ENCODE results near the gene PRRT2. TPM values are rescaled to one million over a fixed set of nuclear protein-coding genes. Genes with fewer than 3 reads are reported as not detected.
A peak's percentile ranks its signal among the peaks of the same experiment; 100 is the strongest.

Gene PRRT2
- total RNA-seq, 1 experiment from 2014 or later: 20.5 TPM

DNA sequence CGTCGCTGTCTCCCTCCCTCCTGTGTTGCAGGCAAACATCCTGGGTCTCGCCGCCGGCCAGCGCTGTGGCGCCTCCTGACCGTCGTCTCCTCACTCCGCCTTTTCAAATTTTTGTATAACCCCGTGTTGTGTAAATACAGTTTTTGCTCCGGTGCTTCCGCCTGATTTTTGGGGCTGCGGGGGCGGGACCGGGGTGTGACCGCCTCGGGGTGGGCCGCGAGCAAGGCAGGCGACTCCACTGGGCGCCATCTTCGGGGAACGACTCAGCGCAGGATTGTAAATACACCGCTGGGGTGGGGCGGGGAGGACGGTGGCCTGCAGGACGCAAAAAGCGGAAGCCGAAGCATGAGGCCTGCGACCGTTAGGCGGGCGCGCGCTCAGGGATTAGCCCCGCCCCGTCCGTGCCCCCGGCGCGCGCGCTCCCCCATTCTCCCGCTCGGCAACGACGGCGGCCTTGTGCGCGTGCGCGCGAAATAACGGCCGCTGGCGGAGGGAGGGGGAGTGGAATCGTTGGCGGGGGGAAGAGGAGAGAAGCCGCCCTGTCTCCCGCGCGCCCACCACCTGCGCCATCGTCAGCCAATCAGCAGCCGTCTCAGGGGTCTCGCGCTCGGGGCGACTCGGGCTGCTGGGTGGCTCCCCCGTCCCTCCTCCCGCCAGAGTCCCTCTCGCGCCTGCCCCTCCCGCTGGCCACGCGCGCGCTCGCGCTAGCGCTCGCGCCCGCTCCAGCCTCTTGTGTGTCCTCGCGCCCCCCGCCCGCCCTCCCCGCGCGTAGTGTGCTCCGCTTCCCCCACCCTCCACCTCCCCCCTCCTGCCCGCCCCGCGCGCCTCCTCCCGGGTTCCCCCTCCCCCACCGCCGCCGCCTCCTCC, 6.5 kb upstream of the PRRT2 start (continued):
- TF ChIP-seq, protein P1, sequence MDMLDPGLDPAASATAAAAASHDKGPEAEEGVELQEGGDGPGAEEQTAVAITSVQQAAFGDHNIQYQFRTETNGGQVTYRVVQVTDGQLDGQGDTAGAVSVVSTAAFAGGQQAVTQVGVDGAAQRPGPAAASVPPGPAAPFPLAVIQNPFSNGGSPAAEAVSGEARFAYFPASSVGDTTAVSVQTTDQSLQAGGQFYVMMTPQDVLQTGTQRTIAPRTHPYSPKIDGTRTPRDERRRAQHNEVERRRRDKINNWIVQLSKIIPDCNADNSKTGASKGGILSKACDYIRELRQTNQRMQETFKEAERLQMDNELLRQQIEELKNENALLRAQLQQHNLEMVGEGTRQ (CRISPR knock-in tag; IDR thresholded peaks at IDR 0.05): peak; percentile 73
- TF ChIP-seq CREM (CRISPR knock-in tag; IDR thresholded peaks at IDR 0.05) (peak; percentile 81), IRF2 (CRISPR knock-in tag; IDR thresholded peaks at IDR 0.05; ENCODE audit: borderline replicate concordance, low read depth) (peak; percentile 44), JUN (CRISPR knock-in tag; IDR thresholded peaks at IDR 0.05) (0 out of 2 replicates have a peak, but pooled peaks have one; percentile 24), NR2C2 (CRISPR knock-in tag; IDR thresholded peaks at IDR 0.05) (no peak), ZBTB21 (CRISPR knock-in tag; IDR thresholded peaks at IDR 0.05; ENCODE audit: borderline replicate concordance) (peak; percentile 75; the same call in 1 of the 2 replicates), NR1H2 (CRISPR knock-in tag; IDR thresholded peaks at IDR 0.05) (no peak), ZNF396 (CRISPR knock-in tag; IDR thresholded peaks at IDR 0.05; ENCODE audit: borderline replicate concordance) (no peak), NR3C1 (CRISPR knock-in tag; conservative IDR thresholded peaks at IDR 0.05; ENCODE audit: low read depth) (no peak)
- TF ChIP-seq, protein P2, sequence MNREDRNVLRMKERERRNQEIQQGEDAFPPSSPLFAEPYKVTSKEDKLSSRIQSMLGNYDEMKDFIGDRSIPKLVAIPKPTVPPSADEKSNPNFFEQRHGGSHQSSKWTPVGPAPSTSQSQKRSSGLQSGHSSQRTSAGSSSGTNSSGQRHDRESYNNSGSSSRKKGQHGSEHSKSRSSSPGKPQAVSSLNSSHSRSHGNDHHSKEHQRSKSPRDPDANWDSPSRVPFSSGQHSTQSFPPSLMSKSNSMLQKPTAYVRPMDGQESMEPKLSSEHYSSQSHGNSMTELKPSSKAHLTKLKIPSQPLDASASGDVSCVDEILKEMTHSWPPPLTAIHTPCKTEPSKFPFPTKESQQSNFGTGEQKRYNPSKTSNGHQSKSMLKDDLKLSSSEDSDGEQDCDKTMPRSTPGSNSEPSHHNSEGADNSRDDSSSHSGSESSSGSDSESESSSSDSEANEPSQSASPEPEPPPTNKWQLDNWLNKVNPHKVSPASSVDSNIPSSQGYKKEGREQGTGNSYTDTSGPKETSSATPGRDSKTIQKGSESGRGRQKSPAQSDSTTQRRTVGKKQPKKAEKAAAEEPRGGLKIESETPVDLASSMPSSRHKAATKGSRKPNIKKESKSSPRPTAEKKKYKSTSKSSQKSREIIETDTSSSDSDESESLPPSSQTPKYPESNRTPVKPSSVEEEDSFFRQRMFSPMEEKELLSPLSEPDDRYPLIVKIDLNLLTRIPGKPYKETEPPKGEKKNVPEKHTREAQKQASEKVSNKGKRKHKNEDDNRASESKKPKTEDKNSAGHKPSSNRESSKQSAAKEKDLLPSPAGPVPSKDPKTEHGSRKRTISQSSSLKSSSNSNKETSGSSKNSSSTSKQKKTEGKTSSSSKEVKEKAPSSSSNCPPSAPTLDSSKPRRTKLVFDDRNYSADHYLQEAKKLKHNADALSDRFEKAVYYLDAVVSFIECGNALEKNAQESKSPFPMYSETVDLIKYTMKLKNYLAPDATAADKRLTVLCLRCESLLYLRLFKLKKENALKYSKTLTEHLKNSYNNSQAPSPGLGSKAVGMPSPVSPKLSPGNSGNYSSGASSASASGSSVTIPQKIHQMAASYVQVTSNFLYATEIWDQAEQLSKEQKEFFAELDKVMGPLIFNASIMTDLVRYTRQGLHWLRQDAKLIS (CRISPR knock-in tag; IDR thresholded peaks at IDR 0.05; ENCODE audit: borderline replicate concordance): peak; percentile 95
- TF ChIP-seq, protein P3, sequence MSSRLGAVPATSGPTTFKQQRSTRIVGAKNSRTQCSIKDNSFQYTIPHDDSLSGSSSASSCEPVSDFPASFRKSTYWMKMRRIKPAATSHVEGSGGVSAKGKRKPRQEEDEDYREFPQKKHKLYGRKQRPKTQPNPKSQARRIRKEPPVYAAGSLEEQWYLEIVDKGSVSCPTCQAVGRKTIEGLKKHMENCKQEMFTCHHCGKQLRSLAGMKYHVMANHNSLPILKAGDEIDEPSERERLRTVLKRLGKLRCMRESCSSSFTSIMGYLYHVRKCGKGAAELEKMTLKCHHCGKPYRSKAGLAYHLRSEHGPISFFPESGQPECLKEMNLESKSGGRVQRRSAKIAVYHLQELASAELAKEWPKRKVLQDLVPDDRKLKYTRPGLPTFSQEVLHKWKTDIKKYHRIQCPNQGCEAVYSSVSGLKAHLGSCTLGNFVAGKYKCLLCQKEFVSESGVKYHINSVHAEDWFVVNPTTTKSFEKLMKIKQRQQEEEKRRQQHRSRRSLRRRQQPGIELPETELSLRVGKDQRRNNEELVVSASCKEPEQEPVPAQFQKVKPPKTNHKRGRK (CRISPR knock-in tag; IDR thresholded peaks at IDR 0.05; ENCODE audit: borderline replicate concordance): no peak
- TF ChIP-seq, protein P4, sequence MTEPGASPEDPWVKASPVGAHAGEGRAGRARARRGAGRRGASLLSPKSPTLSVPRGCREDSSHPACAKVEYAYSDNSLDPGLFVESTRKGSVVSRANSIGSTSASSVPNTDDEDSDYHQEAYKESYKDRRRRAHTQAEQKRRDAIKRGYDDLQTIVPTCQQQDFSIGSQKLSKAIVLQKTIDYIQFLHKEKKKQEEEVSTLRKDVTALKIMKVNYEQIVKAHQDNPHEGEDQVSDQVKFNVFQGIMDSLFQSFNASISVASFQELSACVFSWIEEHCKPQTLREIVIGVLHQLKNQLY (CRISPR knock-in tag; IDR thresholded peaks at IDR 0.05): no peak

DNA sequence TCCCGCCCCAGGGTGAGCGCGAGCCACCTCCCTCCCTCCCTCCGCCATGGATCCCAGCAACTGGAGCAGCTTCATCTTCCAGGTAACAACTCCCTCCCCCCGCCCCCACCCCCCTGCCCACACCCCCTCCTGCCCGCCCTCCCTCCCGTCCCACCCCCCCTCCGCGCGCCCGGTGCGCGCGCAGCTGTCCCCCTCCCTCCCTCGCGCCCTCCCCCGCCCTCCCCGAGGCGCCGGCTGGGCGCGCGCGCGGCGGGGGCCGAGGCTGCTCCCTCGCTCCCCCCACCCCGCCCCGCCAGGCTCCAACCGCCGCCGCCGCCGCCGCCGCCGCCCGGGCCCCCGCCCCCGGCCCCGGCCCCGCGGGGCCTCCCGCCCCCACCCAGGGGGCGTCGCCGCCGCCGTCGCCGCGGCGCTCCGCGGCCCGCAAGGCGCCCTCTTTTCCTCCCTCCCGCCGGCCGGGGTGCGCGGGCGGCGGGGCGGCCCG, 5.9 kb upstream of the PRRT2 start, which contains the start of gene MAZ:
Gene MAZ, plus strand, starts transcription at position 431 of the 481 bp plus-strand sequence. CDS start 173 bp downstream, outside the sequence.
- ATAC-seq (no peak), DNase-seq (ENCODE audit: low spot score) (no peak)
- Mint-ChIP-seq H3K27ac (peak within 1 kb of the TSS; percentile 100; the same call in 1 of the 2 replicates), H3K36me3 (peaks cover 26% of the 10 kb centered on the region), H3K27me3 (ENCODE audit: low read depth) (no peaks in the 10 kb centered on the region), H3K4me3 (peak within 1 kb of the TSS; percentile 99), H3K9me3 (no peaks in the 10 kb centered on the region), H3K4me1 (peaks cover 50% of the 10 kb centered on the region)
- ChIA-PET POLR2A (interaction anchor here (0.6 to 2.4 kb wide), 8 partner anchors 10 to 989 kb away, joined by 3 to 12 read pairs (median 5); partner anchors contain the start of genes CDIPT, KIF22, PAGR1 and QPRT), CTCF (interaction anchor here (0.6 to 3.3 kb wide), 7 partner anchors 11 to 225 kb away, joined by 3 to 33 read pairs (median 19); partner anchors contain the start of genes ASPHD1, PAGR1, SEZ6L2 and TLCD3B)
- TF ChIP-seq ZNF671 (CRISPR knock-in tag; IDR thresholded peaks at IDR 0.05) (no peak), NR1H2 (CRISPR knock-in tag; IDR thresholded peaks at IDR 0.05) (no peak), TCF7 (CRISPR knock-in tag; IDR thresholded peaks at IDR 0.05; ENCODE audit: low read depth) (no peak), GTF2I (CRISPR knock-in tag; conservative IDR thresholded peaks at IDR 0.05) (no peak), CREM (CRISPR knock-in tag; IDR thresholded peaks at IDR 0.05) (no peak), ATF1 (CRISPR knock-in tag; IDR thresholded peaks at IDR 0.05) (no peak)
- TF ChIP-seq, protein P5, sequence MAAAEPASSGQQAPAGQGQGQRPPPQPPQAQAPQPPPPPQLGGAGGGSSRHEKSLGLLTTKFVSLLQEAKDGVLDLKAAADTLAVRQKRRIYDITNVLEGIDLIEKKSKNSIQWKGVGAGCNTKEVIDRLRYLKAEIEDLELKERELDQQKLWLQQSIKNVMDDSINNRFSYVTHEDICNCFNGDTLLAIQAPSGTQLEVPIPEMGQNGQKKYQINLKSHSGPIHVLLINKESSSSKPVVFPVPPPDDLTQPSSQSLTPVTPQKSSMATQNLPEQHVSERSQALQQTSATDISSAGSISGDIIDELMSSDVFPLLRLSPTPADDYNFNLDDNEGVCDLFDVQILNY (CRISPR knock-in tag; IDR thresholded peaks at IDR 0.05): no peak
- TF ChIP-seq, protein P6, sequence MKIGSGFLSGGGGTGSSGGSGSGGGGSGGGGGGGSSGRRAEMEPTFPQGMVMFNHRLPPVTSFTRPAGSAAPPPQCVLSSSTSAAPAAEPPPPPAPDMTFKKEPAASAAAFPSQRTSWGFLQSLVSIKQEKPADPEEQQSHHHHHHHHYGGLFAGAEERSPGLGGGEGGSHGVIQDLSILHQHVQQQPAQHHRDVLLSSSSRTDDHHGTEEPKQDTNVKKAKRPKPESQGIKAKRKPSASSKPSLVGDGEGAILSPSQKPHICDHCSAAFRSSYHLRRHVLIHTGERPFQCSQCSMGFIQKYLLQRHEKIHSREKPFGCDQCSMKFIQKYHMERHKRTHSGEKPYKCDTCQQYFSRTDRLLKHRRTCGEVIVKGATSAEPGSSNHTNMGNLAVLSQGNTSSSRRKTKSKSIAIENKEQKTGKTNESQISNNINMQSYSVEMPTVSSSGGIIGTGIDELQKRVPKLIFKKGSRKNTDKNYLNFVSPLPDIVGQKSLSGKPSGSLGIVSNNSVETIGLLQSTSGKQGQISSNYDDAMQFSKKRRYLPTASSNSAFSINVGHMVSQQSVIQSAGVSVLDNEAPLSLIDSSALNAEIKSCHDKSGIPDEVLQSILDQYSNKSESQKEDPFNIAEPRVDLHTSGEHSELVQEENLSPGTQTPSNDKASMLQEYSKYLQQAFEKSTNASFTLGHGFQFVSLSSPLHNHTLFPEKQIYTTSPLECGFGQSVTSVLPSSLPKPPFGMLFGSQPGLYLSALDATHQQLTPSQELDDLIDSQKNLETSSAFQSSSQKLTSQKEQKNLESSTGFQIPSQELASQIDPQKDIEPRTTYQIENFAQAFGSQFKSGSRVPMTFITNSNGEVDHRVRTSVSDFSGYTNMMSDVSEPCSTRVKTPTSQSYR (CRISPR knock-in tag; IDR thresholded peaks at IDR 0.05): no peak
